HepG2 (cell line): Measurements from ENCODE around the gene STX1B. TPM values are rescaled to one million over a fixed set of nuclear protein-coding genes. Genes with fewer than 3 reads are reported as not detected.

Experiments
- AGO1 ChIP-seq: fragments of 200-400 bp; formaldehyde crosslinking; IDR thresholded peaks from 2 replicates; pipeline ENCODE4 v1.6.1; 2017; ENCODE audit warnings: mild to moderate bottlenecking, low read depth, low read length, moderate library complexity; ENCODE audit not compliant: poor library complexity, severe bottlenecking
- CBX2 ChIP-seq, 2 experiments: fragments of 200-600 bp in 1 of 2; sonication (generic); formaldehyde crosslinking in 1 of 2; IDR thresholded peaks; 2 replicates each; pipeline versions ENCODE4 v1.7.0 to v1.8.1; 2018 to 2022; ENCODE audit warnings: low read depth in 2 of 2, low read length in 1 of 2, mild to moderate bottlenecking in 1 of 2, missing genetic modification reagents in 1 of 2
- ELF3 ChIP-seq: IDR thresholded peaks from 2 replicates; pipeline ENCODE4 v1.6.1; 2016; ENCODE audit warnings: missing genetic modification reagents, missing compliant biosample characterization
- ETV6 ChIP-seq: sonication (generic); formaldehyde crosslinking; conservative IDR thresholded peaks from 2 replicates; pipeline ENCODE4 v1.4.0; 2020; ENCODE audit warnings: missing genetic modification reagents
- GTF2F1 ChIP-seq: fragments of 150-350 bp; IDR thresholded peaks from 2 replicates; pipeline ENCODE4 v1.6.1; 2014; ENCODE audit warnings: low read length
- HOXA7 ChIP-seq: sonication (generic); formaldehyde crosslinking; IDR thresholded peaks from 2 replicates; pipeline ENCODE4 v1.8.1; 2022; ENCODE audit warnings: mild to moderate bottlenecking, missing genetic modification reagents, moderate library complexity
- MTF2 ChIP-seq: sonication (generic); formaldehyde crosslinking; IDR thresholded peaks from 2 replicates; pipeline ENCODE4 v1.5.0; 2020; ENCODE audit warnings: missing genetic modification reagents, borderline replicate concordance
- NAIF1 ChIP-seq: sonication (generic); formaldehyde crosslinking; IDR thresholded peaks from 2 replicates; pipeline ENCODE4 v1.5.0; 2020; ENCODE audit warnings: mild to moderate bottlenecking, missing genetic modification reagents, borderline replicate concordance
- NCOR1 ChIP-seq: fragments of 200-600 bp; sonication (generic); IDR thresholded peaks from 2 replicates; pipeline ENCODE4 v1.7.0; 2017; ENCODE audit warnings: antibody characterized with exemption, low read length, borderline replicate concordance
- NKX3-1 ChIP-seq: sonication (generic); formaldehyde crosslinking; IDR thresholded peaks from 2 replicates; pipeline ENCODE4 v1.5.0; 2020; ENCODE audit warnings: missing genetic modification reagents
- NPAS2 ChIP-seq: sonication (generic); formaldehyde crosslinking; IDR thresholded peaks from 2 replicates; pipeline ENCODE4 v1.8.0; 2022; ENCODE audit warnings: mild to moderate bottlenecking, missing genetic modification reagents, borderline replicate concordance
- RARG ChIP-seq: sonication (generic); formaldehyde crosslinking; IDR thresholded peaks from 2 replicates; pipeline ENCODE4 v1.4.0; 2020; ENCODE audit warnings: low read depth, mild to moderate bottlenecking, missing genetic modification reagents
- SP1 ChIP-seq, 2 experiments: fragments of 450-650 bp in 1 of 2; sonication (generic) in 1 of 2; formaldehyde crosslinking in 1 of 2; IDR thresholded peaks; 2 replicates each; pipeline versions ENCODE4 v1.4.0 to v1.6.1; 2016 to 2020; ENCODE audit warnings: missing genetic modification reagents in 1 of 2
- SRF ChIP-seq: IDR thresholded peaks from 2 replicates; pipeline ENCODE4 v1.6.1; 2011; ENCODE audit warnings: mild to moderate bottlenecking, low read depth, low read length, moderate library complexity
- U2AF2 ChIP-seq: fragments of 200-400 bp; formaldehyde crosslinking; IDR thresholded peaks from 2 replicates; pipeline ENCODE4 v1.6.1; 2017; ENCODE audit warnings: low read depth, mild to moderate bottlenecking, low read length
- ZNF660 ChIP-seq: sonication (generic); formaldehyde crosslinking; IDR thresholded peaks from 2 replicates; pipeline ENCODE4 v1.5.1; 2020; ENCODE audit warnings: mild to moderate bottlenecking, low read depth, missing genetic modification reagents, borderline replicate concordance
- ZNF703 ChIP-seq: sonication (generic); formaldehyde crosslinking; IDR thresholded peaks from 2 replicates; pipeline ENCODE4 v1.5.1; 2020; ENCODE audit warnings: missing genetic modification reagents, mild to moderate bottlenecking, moderate library complexity, borderline replicate concordance
- polyA plus RNA-seq, 8 experiments: library from polyadenylated mRNA; depleted of rRNA in 3 of 8; stranded (reverse) in 7 of 8; unstranded in 1 of 8; fragments of >200 nt; fragmentation: Illumina TruSeq in 4 of 8; extraction: Trizol in 4 of 8; gene quantifications; 2 replicates each; pipeline versions ENCODE4 v1.2.1 to v1.2.3, GENCODE V29; 2011 to 2016; ENCODE audit warnings: low read depth in 4 of 8, missing spikeins in 1 of 8, mixed read lengths in 1 of 8; ENCODE audit not compliant: insufficient read depth in 1 of 8
- total RNA-seq, 5 experiments: library from RNA; depleted of rRNA; stranded (reverse); fragments of >200 nt; fragmentation: Illumina TruSeq; extraction: Trizol; gene quantifications; 2 replicates each; pipeline ENCODE4 v1.2.3, GENCODE V29; 2016; ENCODE audit warnings: low read depth in 1 of 5
- TF ChIP-seq, protein P1 (sequence below): sonication (generic); formaldehyde crosslinking; IDR thresholded peaks from 2 replicates; pipeline ENCODE4 v1.5.1; 2020; ENCODE audit warnings: mild to moderate bottlenecking, missing genetic modification reagents
- TF ChIP-seq, protein P2 (sequence below), 2 experiments: sonication (generic) in 1 of 2; formaldehyde crosslinking in 1 of 2; IDR thresholded peaks; 2 replicates each; pipeline versions ENCODE4 v1.4.0 to v1.6.1; 2018 to 2020; ENCODE audit warnings: missing genetic modification reagents in 2 of 2, borderline replicate concordance in 1 of 2, low read depth in 1 of 2, mild to moderate bottlenecking in 1 of 2, missing biosample characterization in 1 of 2
- TF ChIP-seq, protein P3 (sequence below): IDR thresholded peaks from 2 replicates; pipeline ENCODE4 v1.6.1; 2016; ENCODE audit warnings: missing compliant biosample characterization, missing genetic modification reagents, borderline replicate concordance
- TF ChIP-seq, protein P4 (sequence below): sonication (generic); formaldehyde crosslinking; IDR thresholded peaks from 2 replicates; pipeline ENCODE4 v1.8.0; 2022; ENCODE audit warnings: missing genetic modification reagents, mild to moderate bottlenecking, borderline replicate concordance

STX1B gene
- total and polyA plus RNA-seq, 2 of the 13 experiments (the other 11 are each of a cell fraction or from before 2014, with no cell fraction given), result 2.1 to 3.0 TPM

DNA sequence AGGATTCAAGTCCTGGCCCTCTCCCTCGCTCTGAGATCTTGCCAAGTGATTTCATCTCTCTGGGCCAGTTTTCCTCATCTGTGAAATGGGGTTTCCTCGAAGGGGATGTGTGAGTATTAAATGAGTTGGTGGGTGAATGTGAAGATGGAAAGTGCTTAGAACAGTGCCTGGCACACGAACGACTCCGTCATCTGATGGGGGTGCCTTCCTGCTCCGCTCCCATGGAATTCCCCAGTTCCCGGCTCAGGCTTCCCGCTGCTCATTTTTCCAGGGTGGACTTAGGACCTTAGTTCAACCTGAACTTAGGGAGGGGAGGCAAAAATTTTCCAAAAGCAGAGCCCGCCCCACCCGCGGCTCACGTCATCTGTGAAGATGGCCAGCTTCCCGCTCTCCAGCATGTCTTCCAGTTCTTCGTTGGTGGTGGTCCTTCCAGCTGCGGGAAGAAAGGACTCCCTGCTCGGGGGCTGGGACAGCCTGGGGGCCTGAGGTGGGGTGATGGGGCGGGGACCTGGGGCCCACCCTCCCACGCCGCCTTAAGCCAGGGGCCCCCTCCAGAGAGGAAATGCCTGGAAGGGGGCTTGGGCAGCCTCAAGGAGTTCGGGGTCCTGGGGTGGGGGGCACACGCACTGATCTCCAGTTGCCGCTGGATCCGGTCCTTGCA is 14.0 kb downstream of the STX1B start (continued):
- TF ChIP-seq CBX2 (IDR thresholded peaks at IDR 0.05; ENCODE audit: low read depth, low read length) (no peak), CBX2 (CRISPR knock-in tag; IDR thresholded peaks at IDR 0.05; ENCODE audit: low read depth) (no peak), U2AF2 (no peak), SP1 (IDR thresholded peaks at IDR 0.05) (no peak), SP1 (CRISPR knock-in tag; IDR thresholded peaks at IDR 0.05) (peak; percentile 29), ZNF703 (CRISPR knock-in tag) (peak; percentile 23; the same call in 1 of the 2 replicates), ETV6 (no peak), NCOR1 (peak; percentile 79; the same call in 1 of the 2 replicates), NPAS2 (CRISPR knock-in tag) (no peak), RARG (no peak), MTF2 (CRISPR knock-in tag) (no peak), NKX3-1 (CRISPR knock-in tag) (no peak), ZNF660 (CRISPR knock-in tag) (no peak), HOXA7 (CRISPR knock-in tag) (no peak), SRF (no peak), AGO1 (no peak), GTF2F1 (no peak), NAIF1 (CRISPR knock-in tag) (no peak), ELF3 (CRISPR knock-in tag) (peak; percentile 44; the same call in 1 of the 2 replicates)
- TF ChIP-seq, protein P1, sequence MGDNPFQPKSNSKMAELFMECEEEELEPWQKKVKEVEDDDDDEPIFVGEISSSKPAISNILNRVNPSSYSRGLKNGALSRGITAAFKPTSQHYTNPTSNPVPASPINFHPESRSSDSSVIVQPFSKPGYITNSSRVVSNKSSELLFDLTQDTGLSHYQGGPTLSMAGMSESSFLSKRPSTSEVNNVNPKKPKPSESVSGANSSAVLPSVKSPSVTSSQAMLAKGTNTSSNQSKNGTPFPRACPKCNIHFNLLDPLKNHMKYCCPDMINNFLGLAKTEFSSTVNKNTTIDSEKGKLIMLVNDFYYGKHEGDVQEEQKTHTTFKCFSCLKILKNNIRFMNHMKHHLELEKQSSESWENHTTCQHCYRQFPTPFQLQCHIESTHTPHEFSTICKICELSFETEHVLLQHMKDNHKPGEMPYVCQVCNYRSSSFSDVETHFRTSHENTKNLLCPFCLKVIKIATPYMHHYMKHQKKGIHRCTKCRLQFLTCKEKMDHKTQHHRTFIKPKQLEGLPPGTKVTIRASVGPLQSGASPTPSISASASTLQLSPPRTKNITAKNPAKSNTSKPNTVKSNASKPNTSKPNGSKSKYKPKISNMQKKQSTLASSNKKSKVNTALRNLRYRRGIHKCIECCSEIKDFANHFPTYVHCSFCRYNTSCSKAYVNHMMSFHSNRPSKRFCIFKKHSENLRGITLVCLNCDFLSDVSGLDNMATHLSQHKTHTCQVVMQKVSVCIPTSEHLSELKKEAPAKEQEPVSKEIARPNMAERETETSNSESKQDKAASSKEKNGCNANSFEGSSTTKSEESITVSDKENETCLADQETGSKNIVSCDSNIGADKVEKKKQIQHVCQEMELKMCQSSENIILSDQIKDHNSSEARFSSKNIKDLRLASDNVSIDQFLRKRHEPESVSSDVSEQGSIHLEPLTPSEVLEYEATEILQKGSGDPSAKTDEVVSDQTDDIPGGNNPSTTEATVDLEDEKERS, result no peak
- TF ChIP-seq, protein P2, sequence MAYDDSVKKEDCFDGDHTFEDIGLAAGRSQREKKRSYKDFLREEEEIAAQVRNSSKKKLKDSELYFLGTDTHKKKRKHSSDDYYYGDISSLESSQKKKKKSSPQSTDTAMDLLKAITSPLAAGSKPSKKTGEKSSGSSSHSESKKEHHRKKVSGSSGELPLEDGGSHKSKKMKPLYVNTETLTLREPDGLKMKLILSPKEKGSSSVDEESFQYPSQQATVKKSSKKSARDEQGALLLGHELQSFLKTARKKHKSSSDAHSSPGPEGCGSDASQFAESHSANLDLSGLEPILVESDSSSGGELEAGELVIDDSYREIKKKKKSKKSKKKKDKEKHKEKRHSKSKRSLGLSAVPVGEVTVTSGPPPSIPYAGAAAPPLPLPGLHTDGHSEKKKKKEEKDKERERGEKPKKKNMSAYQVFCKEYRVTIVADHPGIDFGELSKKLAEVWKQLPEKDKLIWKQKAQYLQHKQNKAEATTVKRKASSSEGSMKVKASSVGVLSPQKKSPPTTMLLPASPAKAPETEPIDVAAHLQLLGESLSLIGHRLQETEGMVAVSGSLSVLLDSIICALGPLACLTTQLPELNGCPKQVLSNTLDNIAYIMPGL (CRISPR knock-in tag; IDR thresholded peaks at IDR 0.05; ENCODE audit: borderline replicate concordance in 1 of 2, low read depth in 1 of 2), result no peak
- TF ChIP-seq, protein P3, sequence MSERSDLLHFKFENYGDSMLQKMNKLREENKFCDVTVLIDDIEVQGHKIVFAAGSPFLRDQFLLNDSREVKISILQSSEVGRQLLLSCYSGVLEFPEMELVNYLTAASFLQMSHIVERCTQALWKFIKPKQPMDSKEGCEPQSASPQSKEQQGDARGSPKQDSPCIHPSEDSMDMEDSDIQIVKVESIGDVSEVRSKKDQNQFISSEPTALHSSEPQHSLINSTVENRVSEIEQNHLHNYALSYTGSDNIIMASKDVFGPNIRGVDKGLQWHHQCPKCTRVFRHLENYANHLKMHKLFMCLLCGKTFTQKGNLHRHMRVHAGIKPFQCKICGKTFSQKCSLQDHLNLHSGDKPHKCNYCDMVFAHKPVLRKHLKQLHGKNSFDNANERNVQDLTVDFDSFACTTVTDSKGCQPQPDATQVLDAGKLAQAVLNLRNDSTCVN (CRISPR knock-in tag), result no peak; the same call in 1 of the 2 replicates
- TF ChIP-seq, protein P4, sequence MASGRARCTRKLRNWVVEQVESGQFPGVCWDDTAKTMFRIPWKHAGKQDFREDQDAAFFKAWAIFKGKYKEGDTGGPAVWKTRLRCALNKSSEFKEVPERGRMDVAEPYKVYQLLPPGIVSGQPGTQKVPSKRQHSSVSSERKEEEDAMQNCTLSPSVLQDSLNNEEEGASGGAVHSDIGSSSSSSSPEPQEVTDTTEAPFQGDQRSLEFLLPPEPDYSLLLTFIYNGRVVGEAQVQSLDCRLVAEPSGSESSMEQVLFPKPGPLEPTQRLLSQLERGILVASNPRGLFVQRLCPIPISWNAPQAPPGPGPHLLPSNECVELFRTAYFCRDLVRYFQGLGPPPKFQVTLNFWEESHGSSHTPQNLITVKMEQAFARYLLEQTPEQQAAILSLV (CRISPR knock-in tag), result 0 out of 2 replicates have a peak, but pooled peaks have one; percentile 27
